CD4-positive, alpha-beta T cell (primary cell): Measurements from ENCODE around the gene SYCP2. TPM values are rescaled to one million over a fixed set of nuclear protein-coding genes. Genes with fewer than 3 reads are reported as not detected.

Experiments
- ATAC-seq: fragments of 200-7000 bp; cut with Tn5 transposase; one replicate; pipeline ENCODE4 v1.10.0; 2022; ENCODE audit warnings: mild to moderate bottlenecking; ENCODE audit not compliant: poor library complexity
- CTCF ChIA-PET: fragments of 350-600 bp; sonication (Branson Sonifier 250); formaldehyde crosslinking; loops from one replicate; lab custom pipeline; 2021; ENCODE audit warnings: antibody characterized with exemption, inconsistent platforms; lab: Charles Lee
- POLR2A ChIA-PET: fragments of 350-600 bp; sonication (Branson Sonifier 250); formaldehyde crosslinking; loops from one replicate; lab custom pipeline; 2021; ENCODE audit warnings: antibody characterized with exemption, inconsistent platforms; lab: Charles Lee
- DNase-seq, 14 experiments: peaks; one replicate each; pipeline ENCODE4 v3.0.0-alpha.2; 2013 to 2020; ENCODE audit warnings: mixed read lengths in 2 of 14
- H3K27ac ChIP-seq, 2 donors: one replicate each; pipeline versions ENCODE4 v1.5.1 to v1.7.0; 2013; ENCODE audit warnings: low read length in 2 of 2, low read depth in 1 of 2, mild to moderate bottlenecking in 1 of 2
- H3K27me3 ChIP-seq, 2 experiments: 1 replicate in 1 of 2; 2 replicates in 1 of 2; pipeline versions ENCODE4 v1.6.1 to v1.7.0; 2013; ENCODE audit warnings: low read length in 2 of 2, control low read depth in 1 of 2, mild to moderate bottlenecking in 1 of 2, moderate library complexity in 1 of 2; ENCODE audit not compliant: insufficient read depth in 2 of 2, control insufficient read depth in 1 of 2
- H3K36me3 ChIP-seq: one replicate; pipeline ENCODE4 v1.6.1; 2013; ENCODE audit warnings: low read length, control low read depth; ENCODE audit not compliant: insufficient read depth
- H3K4me1 ChIP-seq: one replicate; pipeline ENCODE4 v1.6.1; 2013; ENCODE audit warnings: low read length, control low read depth; ENCODE audit not compliant: insufficient read depth
- H3K4me3 ChIP-seq: one replicate; pipeline ENCODE4 v1.5.1; 2013; ENCODE audit warnings: mild to moderate bottlenecking, low read length, moderate library complexity
- H3K9me3 ChIP-seq, 2 experiments: 1 replicate in 1 of 2; 2 replicates in 1 of 2; pipeline versions ENCODE4 v1.6.1 to v1.7.0; 2013; ENCODE audit warnings: low read length in 2 of 2, mild to moderate bottlenecking in 2 of 2, control low read depth in 1 of 2, moderate library complexity in 1 of 2; ENCODE audit not compliant: control insufficient read depth in 1 of 2, insufficient read depth in 1 of 2
- H3K27ac Mint-ChIP-seq: one replicate; pipeline ENCODE4 v1.8.0; 2020; ENCODE audit warnings: mixed read lengths
- H3K27me3 Mint-ChIP-seq: one replicate; pipeline ENCODE4 v1.8.0; 2021; ENCODE audit warnings: mixed read lengths
- H3K36me3 Mint-ChIP-seq: one replicate; pipeline ENCODE4 v1.8.0; 2021; ENCODE audit warnings: low read depth, mixed read lengths
- H3K4me1 Mint-ChIP-seq: one replicate; pipeline ENCODE4 v1.8.0; 2021; ENCODE audit warnings: low read depth, mixed read lengths
- H3K4me3 Mint-ChIP-seq: one replicate; pipeline ENCODE4 v1.8.0; 2020; ENCODE audit warnings: mild to moderate bottlenecking, mixed read lengths
- H3K9me3 Mint-ChIP-seq: one replicate; pipeline ENCODE4 v1.8.0; 2020; ENCODE audit warnings: mixed read lengths
- CTCF ChIP-seq: fragments of 200-600 bp; IDR thresholded peaks from one replicate; pipeline ENCODE4 v1.8.0; 2022; ENCODE audit warnings: antibody characterized with exemption, mild to moderate bottlenecking
- intact Hi-C, 2 experiments: fragments of 100-400 bp; cut with DNase I in 1 of 2; cut with micrococcal nuclease in 1 of 2; formaldehyde crosslinking; loops; one replicate each; pipeline versions ENCODE4 v1.15.1 to v1.9.0; 2023 to 2025; cut with DNase I, micrococcal nuclease
- total RNA-seq, 174 experiments: library from RNA in 2 of 174; stranded (reverse) in 2 of 174; gene quantifications; one replicate each; pipeline ENCODE4 v1.2.3 and lab custom pipeline; 2021 to 2026

SYCP2 gene
- total RNA-seq, 2 experiments from 2014 or later, result 4.4 to 4.6 TPM

- ChIA-PET CTCF (interaction anchor here (1.8 to 5.6 kb wide), 2 partner anchors 9 to 12 kb away, joined by 4 to 31 read pairs; partner anchors contain the start of gene SYCP2), POLR2A (interaction anchor here (1.5 kb wide), 1 partner anchor 11 kb away, joined by 6 read pairs; no protein-coding TSS in a partner anchor)
- DNase-seq (no peak), ATAC-seq (no peak)
- Histone ChIP-seq H3K4me1 (peaks cover 5% of the 10 kb centered on the region), H3K27me3 (no peaks in the 10 kb centered on the region), H3K27ac (no peak overlapping the region), H3K9me3 (no peaks in the 10 kb centered on the region), H3K4me3 (no peak overlapping the region), H3K36me3 (peaks cover 31% of the 10 kb centered on the region)
- no peaks in the 10 kb centered on the region for H3K9me3 Mint-ChIP-seq
- TF ChIP-seq CTCF, result no peak
- intact Hi-C loops, result loop anchor here (5.0 kb wide), 2 partner anchors 1282 to 1942 kb away; no protein-coding TSS in a partner anchor
- H3K27me3 Mint-ChIP-seq, result no peaks in the 10 kb centered on the region
- H3K4me1 Mint-ChIP-seq, result peaks cover 39% of the 10 kb centered on the region
- no peak overlapping the region for H3K4me3 Mint-ChIP-seq
- peak overlapping the region; percentile 31 for H3K27ac Mint-ChIP-seq
- peaks cover 53% of the 10 kb centered on the region for H3K36me3 Mint-ChIP-seq
Observed at GRCh38 chr20:59945731-59946130, 12.3 kb upstream of the SYCP2 start.

DNA sequence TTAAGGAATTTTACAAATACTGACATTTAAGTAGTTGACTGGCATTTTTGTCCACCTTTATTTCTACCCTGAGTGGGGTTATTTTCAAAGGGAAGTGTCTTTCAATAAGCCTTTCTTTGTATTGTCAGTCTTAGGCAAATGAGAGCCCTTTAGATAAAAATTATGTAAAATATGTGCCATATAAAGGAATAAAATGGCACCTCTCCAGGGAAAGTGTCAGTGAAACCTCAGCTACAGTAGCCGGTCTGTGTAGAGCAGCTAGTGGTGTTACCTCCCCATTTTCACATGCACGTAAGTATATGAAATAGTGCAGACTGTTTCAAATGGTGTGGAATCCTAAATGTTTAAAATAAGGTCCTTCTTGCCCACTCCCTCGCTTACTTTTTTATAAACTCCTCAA is 11.7 kb upstream of the SYCP2 start:
- peaks cover 57% of the 10 kb centered on the region for H3K36me3 Mint-ChIP-seq
- H3K27ac ChIP-seq, result no peak overlapping the region
- H3K4me3 Mint-ChIP-seq, result no peak overlapping the region

GRCh38 chr20:59944726-59945125 is 11.3 kb upstream of the SYCP2 start:
- ChIA-PET CTCF (interaction anchor here (2.1 kb wide), 1 partner anchor 11 kb away, joined by 15 read pairs; the partner anchor contains the start of gene SYCP2), POLR2A (interaction anchor here (1.5 kb wide), 1 partner anchor 10 kb away, joined by 6 read pairs; no protein-coding TSS in a partner anchor)
- H3K36me3 ChIP-seq, result peaks cover 31% of the 10 kb centered on the region
- H3K4me3 Mint-ChIP-seq, result no peak overlapping the region
- no peaks in the 10 kb centered on the region for H3K27me3 ChIP-seq
- H3K9me3 ChIP-seq, result no peaks in the 10 kb centered on the region
- intact Hi-C loops, result loop anchor here (5.0 kb wide), 2 partner anchors 1283 to 1943 kb away; no protein-coding TSS in a partner anchor
- no peak overlapping the region for H3K4me3 ChIP-seq
- ATAC-seq (no peak), DNase-seq (no peak)
- H3K4me1 ChIP-seq, result peaks cover 7% of the 10 kb centered on the region
- H3K36me3 Mint-ChIP-seq, result peaks cover 57% of the 10 kb centered on the region
- H3K27ac ChIP-seq, result no peak overlapping the region
- H3K4me1 Mint-ChIP-seq, result peaks cover 43% of the 10 kb centered on the region
- no peak for TF ChIP-seq CTCF
- no peak overlapping the region for H3K27ac Mint-ChIP-seq
- H3K9me3 Mint-ChIP-seq, result no peaks in the 10 kb centered on the region
- no peaks in the 10 kb centered on the region for H3K27me3 Mint-ChIP-seq

More for the DNA sequence above, 11.7 kb upstream of the SYCP2 start:
- Mint-ChIP-seq H3K27ac (peak overlapping the region; percentile 31), H3K9me3 (no peaks in the 10 kb centered on the region), H3K4me1 (peaks cover 43% of the 10 kb centered on the region), H3K27me3 (no peaks in the 10 kb centered on the region)
- no peak for ATAC-seq
- no peak overlapping the region for H3K4me3 ChIP-seq
- H3K36me3 ChIP-seq, result peaks cover 31% of the 10 kb centered on the region
- intact Hi-C loops, result loop anchor here (5.0 kb wide), 2 partner anchors 1282 to 1942 kb away; no protein-coding TSS in a partner anchor
- no peak for DNase-seq
- peaks cover 6% of the 10 kb centered on the region for H3K4me1 ChIP-seq
- H3K9me3 ChIP-seq, result no peaks in the 10 kb centered on the region
- ChIA-PET CTCF (interaction anchor here (1.8 kb wide), 1 partner anchor 9 kb away, joined by 4 read pairs; no protein-coding TSS in a partner anchor), POLR2A (interaction anchor here (1.5 kb wide), 1 partner anchor 11 kb away, joined by 6 read pairs; no protein-coding TSS in a partner anchor)
- TF ChIP-seq CTCF, result no peak
- H3K27me3 ChIP-seq, result no peaks in the 10 kb centered on the region
